ENCODE data around the gene PRSS35.

DNA sequence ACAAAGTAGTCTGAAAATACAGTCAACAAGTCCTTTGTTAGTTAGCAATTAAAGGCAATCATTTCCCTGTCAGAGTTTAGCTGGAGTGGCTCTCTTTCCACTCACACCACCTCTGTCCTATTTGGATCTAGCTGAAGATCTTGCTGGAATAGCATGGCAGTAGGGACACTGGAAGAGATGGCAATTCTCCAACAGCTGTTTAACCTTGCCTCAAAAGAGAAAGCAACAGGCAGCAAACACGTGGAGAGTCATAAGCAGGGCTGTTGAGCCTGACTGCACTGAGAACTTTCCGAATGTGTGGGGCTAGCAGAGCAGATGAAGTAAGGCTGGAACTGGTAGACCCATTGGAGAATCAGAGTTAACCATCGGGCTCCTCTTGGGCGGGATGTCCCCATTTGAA, 38.0 kb upstream of the PRSS35 start:
- TF ChIP-seq, protein P1, sequence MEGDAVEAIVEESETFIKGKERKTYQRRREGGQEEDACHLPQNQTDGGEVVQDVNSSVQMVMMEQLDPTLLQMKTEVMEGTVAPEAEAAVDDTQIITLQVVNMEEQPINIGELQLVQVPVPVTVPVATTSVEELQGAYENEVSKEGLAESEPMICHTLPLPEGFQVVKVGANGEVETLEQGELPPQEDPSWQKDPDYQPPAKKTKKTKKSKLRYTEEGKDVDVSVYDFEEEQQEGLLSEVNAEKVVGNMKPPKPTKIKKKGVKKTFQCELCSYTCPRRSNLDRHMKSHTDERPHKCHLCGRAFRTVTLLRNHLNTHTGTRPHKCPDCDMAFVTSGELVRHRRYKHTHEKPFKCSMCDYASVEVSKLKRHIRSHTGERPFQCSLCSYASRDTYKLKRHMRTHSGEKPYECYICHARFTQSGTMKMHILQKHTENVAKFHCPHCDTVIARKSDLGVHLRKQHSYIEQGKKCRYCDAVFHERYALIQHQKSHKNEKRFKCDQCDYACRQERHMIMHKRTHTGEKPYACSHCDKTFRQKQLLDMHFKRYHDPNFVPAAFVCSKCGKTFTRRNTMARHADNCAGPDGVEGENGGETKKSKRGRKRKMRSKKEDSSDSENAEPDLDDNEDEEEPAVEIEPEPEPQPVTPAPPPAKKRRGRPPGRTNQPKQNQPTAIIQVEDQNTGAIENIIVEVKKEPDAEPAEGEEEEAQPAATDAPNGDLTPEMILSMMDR (conservative IDR thresholded peaks at IDR 0.05; ENCODE audit: low read length), result no peak
- TF ChIP-seq EZH2phosphoT487 (IDR thresholded peaks at IDR 0.05; ENCODE audit: borderline replicate concordance, low read depth, low read length), result no peak
